SK-N-SH (cell line): ENCODE results near the gene ZNF791. TPM values are rescaled to one million over a fixed set of nuclear protein-coding genes. Genes with fewer than 3 reads are reported as not detected.

Experiments used
- CHD2 ChIP-seq: fragments of 150-350 bp; IDR thresholded peaks from 2 replicates; pipeline ENCODE4 v1.6.1; 2018; ENCODE audit warnings: low read length; ENCODE audit not compliant: partially characterized antibody
- ELF1 ChIP-seq: IDR thresholded peaks from 2 replicates; pipeline ENCODE4 v1.4.0; 2012
- EP300 ChIP-seq, 2 experiments: IDR thresholded peaks; 2 replicates each; pipeline versions ENCODE4 v1.4.0 to v1.6.1; 2012; ENCODE audit warnings: borderline replicate concordance in 1 of 2, low read depth in 1 of 2, low read length in 1 of 2
- EZH2phosphoT487 ChIP-seq: fragments of 200-600 bp; sonication (generic); IDR thresholded peaks from 2 replicates; pipeline ENCODE4 v1.6.1; 2017; ENCODE audit warnings: low read depth, mixed run types, mild to moderate bottlenecking, antibody characterized with exemption, moderate library complexity, borderline replicate concordance
- FOSL2 ChIP-seq: IDR thresholded peaks from 2 replicates; pipeline ENCODE4 v1.4.0; 2012; ENCODE audit warnings: low read depth, mild to moderate bottlenecking, moderate library complexity, borderline replicate concordance
- GABPA ChIP-seq: IDR thresholded peaks from 2 replicates; pipeline ENCODE4 v1.4.0; 2012; ENCODE audit warnings: low read depth, mild to moderate bottlenecking
- MXI1 ChIP-seq: IDR thresholded peaks from 2 replicates; pipeline ENCODE4 v1.6.1; 2012; ENCODE audit warnings: mild to moderate bottlenecking, low read depth, low read length, improper control_type of control experiment
- NFIC ChIP-seq: IDR thresholded peaks from 2 replicates; pipeline ENCODE4 v1.4.0; 2012; ENCODE audit warnings: borderline replicate concordance
- POLR2AphosphoS5 ChIP-seq: IDR thresholded peaks from 2 replicates; pipeline ENCODE4 v1.6.1; 2012; ENCODE audit warnings: low read depth, low read length
- RCOR1 ChIP-seq: fragments of 150-350 bp; IDR thresholded peaks from 2 replicates; pipeline ENCODE4 v1.6.1; 2017; ENCODE audit warnings: antibody characterized with exemption, low read length
- RXRA ChIP-seq: IDR thresholded peaks from 2 replicates; pipeline ENCODE4 v1.4.0; 2012; ENCODE audit warnings: low read depth, mild to moderate bottlenecking, borderline replicate concordance
- TAF1 ChIP-seq: IDR thresholded peaks from 2 replicates; pipeline ENCODE4 v1.6.1; 2012; ENCODE audit warnings: low read depth, mild to moderate bottlenecking, low read length, moderate library complexity, borderline replicate concordance
- TCF12 ChIP-seq: IDR thresholded peaks from 2 replicates; pipeline ENCODE4 v1.4.0; 2012
- TEAD4 ChIP-seq: IDR thresholded peaks from 2 replicates; pipeline ENCODE4 v1.4.0; 2012; ENCODE audit warnings: mild to moderate bottlenecking, borderline replicate concordance; ENCODE audit not compliant: insufficient read depth
- YY1 ChIP-seq: IDR thresholded peaks from 2 replicates; pipeline ENCODE4 v1.4.0; 2012; ENCODE audit warnings: low read depth, mild to moderate bottlenecking
- polyA plus RNA-seq, 3 experiments: library from polyadenylated mRNA; depleted of rRNA; stranded (reverse); fragments of >200 nt; gene quantifications; 2 replicates each; pipeline ENCODE4 v1.2.3, GENCODE V29; 2012
- TF ChIP-seq, protein P1 (sequence below): IDR thresholded peaks from 2 replicates; pipeline ENCODE4 v1.4.0; 2012; ENCODE audit warnings: low read depth, borderline replicate concordance
- TF ChIP-seq, protein P2 (sequence below): fragments of 200-600 bp; sonication (generic); IDR thresholded peaks from 2 replicates; pipeline ENCODE4 v1.6.1; 2017; ENCODE audit warnings: antibody characterized with exemption, mild to moderate bottlenecking, moderate library complexity

ZNF791 gene
- polyA plus RNA-seq, 1 of the 3 experiments (the other 2 are of a cell fraction): 8.9 TPM

DNA sequence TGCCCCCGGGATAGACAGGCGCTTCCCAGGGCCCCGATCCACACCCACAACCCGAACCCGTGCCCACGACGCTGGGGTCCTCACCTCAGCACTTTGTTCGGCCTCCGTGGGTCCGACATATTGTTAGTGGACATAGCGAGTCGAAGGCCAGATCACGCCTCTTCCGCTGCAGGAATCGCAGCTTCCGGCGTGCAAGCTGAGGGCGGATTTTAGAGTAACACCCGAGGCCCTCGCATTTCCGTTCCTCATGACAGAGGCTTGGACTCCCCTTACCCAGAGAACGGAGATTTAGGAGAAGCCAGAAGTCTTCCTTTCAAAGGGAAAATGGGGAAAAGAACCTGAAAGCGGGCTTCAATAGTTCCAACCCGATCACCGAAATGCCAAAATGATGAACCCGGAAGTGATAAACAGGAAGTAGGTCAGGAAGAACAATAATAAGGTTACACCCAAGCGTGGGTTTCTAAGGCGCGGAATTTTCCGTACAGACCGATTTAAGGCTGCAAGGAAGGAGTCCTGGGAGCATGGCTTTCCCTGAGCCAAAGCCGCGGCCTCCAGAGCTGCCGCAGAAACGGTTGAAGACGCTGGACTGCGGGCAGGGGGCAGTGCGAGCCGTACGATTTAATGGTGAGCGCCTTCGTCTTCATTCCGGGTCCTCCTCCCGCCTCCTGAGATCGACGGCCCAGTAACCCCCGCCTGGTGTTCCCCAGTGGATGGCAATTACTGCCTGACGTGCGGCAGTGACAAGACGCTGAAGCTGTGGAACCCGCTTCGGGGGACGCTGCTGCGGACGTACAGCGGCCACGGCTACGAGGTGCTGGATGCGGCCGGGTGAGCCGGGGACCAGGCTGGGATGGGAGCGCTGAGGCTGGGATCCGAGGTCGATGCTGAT lies 58.8 kb downstream of the ZNF791 start (continued):
- TF ChIP-seq, protein P1, sequence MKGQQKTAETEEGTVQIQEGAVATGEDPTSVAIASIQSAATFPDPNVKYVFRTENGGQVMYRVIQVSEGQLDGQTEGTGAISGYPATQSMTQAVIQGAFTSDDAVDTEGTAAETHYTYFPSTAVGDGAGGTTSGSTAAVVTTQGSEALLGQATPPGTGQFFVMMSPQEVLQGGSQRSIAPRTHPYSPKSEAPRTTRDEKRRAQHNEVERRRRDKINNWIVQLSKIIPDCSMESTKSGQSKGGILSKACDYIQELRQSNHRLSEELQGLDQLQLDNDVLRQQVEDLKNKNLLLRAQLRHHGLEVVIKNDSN: 0 out of 2 replicates have a peak, but pooled peaks have one; percentile 16
- no peak for TF ChIP-seq EP300 (IDR thresholded peaks at IDR 0.05; ENCODE audit: borderline replicate concordance in 1 of 2, low read depth in 1 of 2, low read length in 1 of 2)
- TF ChIP-seq TAF1: peak; percentile 60; the same call in 1 of the 2 replicates
- peak; percentile 60 for TF ChIP-seq CHD2
- TF ChIP-seq MXI1: peak; percentile 84
- peak; percentile 97 for TF ChIP-seq GABPA
- TF ChIP-seq RCOR1: no peak
- TF ChIP-seq YY1: peak; percentile 81
- peak; percentile 94; the same call in 1 of the 2 replicates for TF ChIP-seq ELF1
- no peak; the same call in 1 of the 2 replicates for TF ChIP-seq FOSL2
- TF ChIP-seq POLR2AphosphoS5: peak; percentile 82
- no peak for TF ChIP-seq NFIC
- no peak for TF ChIP-seq TCF12
- no peak for TF ChIP-seq RXRA
- no peak for TF ChIP-seq TEAD4
- TF ChIP-seq, protein P2, sequence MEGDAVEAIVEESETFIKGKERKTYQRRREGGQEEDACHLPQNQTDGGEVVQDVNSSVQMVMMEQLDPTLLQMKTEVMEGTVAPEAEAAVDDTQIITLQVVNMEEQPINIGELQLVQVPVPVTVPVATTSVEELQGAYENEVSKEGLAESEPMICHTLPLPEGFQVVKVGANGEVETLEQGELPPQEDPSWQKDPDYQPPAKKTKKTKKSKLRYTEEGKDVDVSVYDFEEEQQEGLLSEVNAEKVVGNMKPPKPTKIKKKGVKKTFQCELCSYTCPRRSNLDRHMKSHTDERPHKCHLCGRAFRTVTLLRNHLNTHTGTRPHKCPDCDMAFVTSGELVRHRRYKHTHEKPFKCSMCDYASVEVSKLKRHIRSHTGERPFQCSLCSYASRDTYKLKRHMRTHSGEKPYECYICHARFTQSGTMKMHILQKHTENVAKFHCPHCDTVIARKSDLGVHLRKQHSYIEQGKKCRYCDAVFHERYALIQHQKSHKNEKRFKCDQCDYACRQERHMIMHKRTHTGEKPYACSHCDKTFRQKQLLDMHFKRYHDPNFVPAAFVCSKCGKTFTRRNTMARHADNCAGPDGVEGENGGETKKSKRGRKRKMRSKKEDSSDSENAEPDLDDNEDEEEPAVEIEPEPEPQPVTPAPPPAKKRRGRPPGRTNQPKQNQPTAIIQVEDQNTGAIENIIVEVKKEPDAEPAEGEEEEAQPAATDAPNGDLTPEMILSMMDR: peak; percentile 20; the same call in 1 of the 2 replicates
- no peak for TF ChIP-seq EZH2phosphoT487
- TF ChIP-seq, all 33 proteins: peak for 14
